Liver (tissue), 3 donors: ENCODE results near the gene EGF.

ENCODE experiments used
- GABPA ChIP-seq, 2 donors: IDR thresholded peaks in 1 of 2; conservative IDR thresholded peaks in 1 of 2; 2 replicates each; pipeline ENCODE4 v1.6.1; 2016; ENCODE audit warnings: antibody characterized with exemption in 2 of 2, mild to moderate bottlenecking in 1 of 2, moderate library complexity in 1 of 2
- HNF4A ChIP-seq, 2 donors: conservative IDR thresholded peaks; 2 replicates each; pipeline ENCODE4 v1.6.1; 2016; ENCODE audit warnings: antibody characterized with exemption in 2 of 2, mild to moderate bottlenecking in 2 of 2
- RAD21 ChIP-seq, 2 donors: IDR thresholded peaks; 2 replicates each; pipeline ENCODE4 v1.6.1; 2016; ENCODE audit warnings: antibody characterized with exemption in 2 of 2, mild to moderate bottlenecking in 2 of 2
- RXRA ChIP-seq, 2 donors: IDR thresholded peaks; 2 replicates each; pipeline ENCODE4 v1.6.1; 2017 to 2018; ENCODE audit warnings: antibody characterized with exemption in 2 of 2, mild to moderate bottlenecking in 1 of 2
- SP1 ChIP-seq: IDR thresholded peaks from 2 replicates; pipeline ENCODE4 v1.6.1; 2018; ENCODE audit warnings: antibody characterized with exemption, mild to moderate bottlenecking
- TAF1 ChIP-seq: conservative IDR thresholded peaks from 2 replicates; pipeline ENCODE4 v1.6.1; 2016; ENCODE audit warnings: antibody characterized with exemption, mild to moderate bottlenecking
- TF ChIP-seq, protein P1 (sequence below): fragments of 150-350 bp; IDR thresholded peaks from 2 replicates; pipeline ENCODE4 v1.5.1; 2017; ENCODE audit warnings: improper control_type of control experiment, low read depth, low read length; ENCODE audit not compliant: missing input control
- TF ChIP-seq, protein P2 (sequence below): IDR thresholded peaks from 2 replicates; pipeline ENCODE4 v1.6.1; 2016; ENCODE audit warnings: antibody characterized with exemption
- donor health status: healthy.
- donor health status: healthy.

DNA sequence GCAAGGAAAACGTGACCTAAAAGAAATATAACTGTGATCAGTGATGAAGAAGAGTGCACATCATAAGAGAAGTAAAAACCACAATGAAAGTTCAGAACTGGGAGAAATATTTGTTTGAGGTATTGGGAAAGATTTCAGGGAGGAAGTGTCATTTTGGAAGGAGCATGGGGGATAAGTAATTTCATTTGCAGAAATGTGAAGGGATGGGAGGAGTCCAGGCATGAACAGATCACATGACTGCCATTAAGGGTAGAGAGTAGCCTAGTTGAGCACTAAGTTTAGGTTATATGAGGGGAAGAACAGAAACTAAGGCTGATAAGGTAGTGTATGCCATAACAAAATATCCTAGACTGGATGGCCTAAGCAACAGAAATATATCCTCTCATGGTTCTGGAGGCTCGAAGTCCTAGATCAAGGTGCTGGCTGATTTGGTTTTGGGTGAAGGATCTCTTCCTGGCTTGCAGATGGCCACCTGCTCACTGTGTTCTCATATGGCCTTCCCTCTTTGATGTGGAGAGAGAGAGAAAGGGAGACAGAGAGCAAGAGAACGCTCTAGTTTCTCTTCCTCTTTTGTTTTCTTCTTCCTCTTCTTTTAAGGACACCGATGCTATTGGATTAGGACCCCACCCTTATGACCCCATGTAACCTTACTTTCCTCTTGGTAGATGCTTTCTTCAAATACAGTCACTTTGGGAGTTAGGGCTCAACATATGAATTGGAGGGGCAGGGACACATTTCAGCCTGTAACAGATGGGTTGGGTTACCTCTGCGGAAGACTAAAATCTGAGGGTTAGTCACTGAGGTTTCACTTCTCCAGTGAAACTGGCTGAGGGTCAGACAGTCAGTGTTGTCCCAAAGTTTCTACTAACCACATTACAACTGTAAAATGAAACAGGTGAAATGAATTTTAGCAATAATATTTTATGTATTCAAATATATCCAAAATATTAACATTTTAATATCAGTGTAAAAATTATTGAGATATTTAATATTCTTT, 77.9 kb downstream of the EGF start:
- TF ChIP-seq, protein P1, sequence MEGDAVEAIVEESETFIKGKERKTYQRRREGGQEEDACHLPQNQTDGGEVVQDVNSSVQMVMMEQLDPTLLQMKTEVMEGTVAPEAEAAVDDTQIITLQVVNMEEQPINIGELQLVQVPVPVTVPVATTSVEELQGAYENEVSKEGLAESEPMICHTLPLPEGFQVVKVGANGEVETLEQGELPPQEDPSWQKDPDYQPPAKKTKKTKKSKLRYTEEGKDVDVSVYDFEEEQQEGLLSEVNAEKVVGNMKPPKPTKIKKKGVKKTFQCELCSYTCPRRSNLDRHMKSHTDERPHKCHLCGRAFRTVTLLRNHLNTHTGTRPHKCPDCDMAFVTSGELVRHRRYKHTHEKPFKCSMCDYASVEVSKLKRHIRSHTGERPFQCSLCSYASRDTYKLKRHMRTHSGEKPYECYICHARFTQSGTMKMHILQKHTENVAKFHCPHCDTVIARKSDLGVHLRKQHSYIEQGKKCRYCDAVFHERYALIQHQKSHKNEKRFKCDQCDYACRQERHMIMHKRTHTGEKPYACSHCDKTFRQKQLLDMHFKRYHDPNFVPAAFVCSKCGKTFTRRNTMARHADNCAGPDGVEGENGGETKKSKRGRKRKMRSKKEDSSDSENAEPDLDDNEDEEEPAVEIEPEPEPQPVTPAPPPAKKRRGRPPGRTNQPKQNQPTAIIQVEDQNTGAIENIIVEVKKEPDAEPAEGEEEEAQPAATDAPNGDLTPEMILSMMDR, result no peak
- TF ChIP-seq RAD21 (IDR thresholded peaks at IDR 0.05) (no peak), GABPA (IDR thresholded peaks at IDR 0.05 in 1 of 2, conservative IDR thresholded peaks at IDR 0.05 in 1 of 2) (no peak), HNF4A (conservative IDR thresholded peaks at IDR 0.05) (no peak), SP1 (no peak), TAF1 (no peak), RXRA (IDR thresholded peaks at IDR 0.05) (no peak)
- TF ChIP-seq, protein P2, sequence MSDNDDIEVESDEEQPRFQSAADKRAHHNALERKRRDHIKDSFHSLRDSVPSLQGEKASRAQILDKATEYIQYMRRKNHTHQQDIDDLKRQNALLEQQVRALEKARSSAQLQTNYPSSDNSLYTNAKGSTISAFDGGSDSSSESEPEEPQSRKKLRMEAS, result no peak
